Endothelial cell of umbilical vein (primary cell): Measurements from ENCODE around the gene PPM1H.

Source experiments
- EZH2 ChIP-seq: IDR thresholded peaks from 2 replicates; pipeline ENCODE4 v1.6.1; 2012; ENCODE audit warnings: borderline replicate concordance, low read depth, mild to moderate bottlenecking, moderate library complexity, low read length, inconsistent platforms; ENCODE audit not compliant: severe bottlenecking
- MYC ChIP-seq: IDR thresholded peaks from one replicate; pipeline ENCODE4 v1.6.1; 2011; ENCODE audit warnings: mild to moderate bottlenecking, low read depth, low read length
- POLR2A ChIP-seq: IDR thresholded peaks from 2 replicates; pipeline ENCODE4 v1.6.1; 2012; ENCODE audit warnings: low read depth, mild to moderate bottlenecking, control low read depth, low read length
- POLR2AphosphoS5 ChIP-seq: IDR thresholded peaks from 2 replicates; pipeline ENCODE4 v1.6.1; 2012; ENCODE audit warnings: low read depth, mild to moderate bottlenecking, control low read depth, low read length, moderate library complexity; ENCODE audit not compliant: insufficient read depth
- TF ChIP-seq, protein P1 (sequence below), 2 donors: IDR thresholded peaks; 1 replicate in 1 of 2; 2 replicates in 1 of 2; pipeline ENCODE4 v1.5.1; 2011; ENCODE audit warnings: low read length in 2 of 2, mild to moderate bottlenecking in 2 of 2, moderate library complexity in 2 of 2, control low read depth in 1 of 2, inconsistent platforms in 1 of 2, low read depth in 1 of 2; ENCODE audit not compliant: insufficient read depth in 1 of 2; ENCODE audit errors: extremely low read depth in 1 of 2

- TF ChIP-seq POLR2A (no peak), POLR2AphosphoS5 (no peak), MYC (no peak), EZH2 (no peak)
- TF ChIP-seq, protein P1, sequence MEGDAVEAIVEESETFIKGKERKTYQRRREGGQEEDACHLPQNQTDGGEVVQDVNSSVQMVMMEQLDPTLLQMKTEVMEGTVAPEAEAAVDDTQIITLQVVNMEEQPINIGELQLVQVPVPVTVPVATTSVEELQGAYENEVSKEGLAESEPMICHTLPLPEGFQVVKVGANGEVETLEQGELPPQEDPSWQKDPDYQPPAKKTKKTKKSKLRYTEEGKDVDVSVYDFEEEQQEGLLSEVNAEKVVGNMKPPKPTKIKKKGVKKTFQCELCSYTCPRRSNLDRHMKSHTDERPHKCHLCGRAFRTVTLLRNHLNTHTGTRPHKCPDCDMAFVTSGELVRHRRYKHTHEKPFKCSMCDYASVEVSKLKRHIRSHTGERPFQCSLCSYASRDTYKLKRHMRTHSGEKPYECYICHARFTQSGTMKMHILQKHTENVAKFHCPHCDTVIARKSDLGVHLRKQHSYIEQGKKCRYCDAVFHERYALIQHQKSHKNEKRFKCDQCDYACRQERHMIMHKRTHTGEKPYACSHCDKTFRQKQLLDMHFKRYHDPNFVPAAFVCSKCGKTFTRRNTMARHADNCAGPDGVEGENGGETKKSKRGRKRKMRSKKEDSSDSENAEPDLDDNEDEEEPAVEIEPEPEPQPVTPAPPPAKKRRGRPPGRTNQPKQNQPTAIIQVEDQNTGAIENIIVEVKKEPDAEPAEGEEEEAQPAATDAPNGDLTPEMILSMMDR (IDR thresholded peaks at IDR 0.05; ENCODE audit: extremely low read depth in 1 of 2, insufficient read depth in 1 of 2, low read depth in 1 of 2, low read length in 2 of 2): no peak
Measured at GRCh38 chr12:62784576-62784975, 150.4 kb downstream of the PPM1H start.
